Measurements from ENCODE around the gene ZBED3.

ZBED3 gene

DNA sequence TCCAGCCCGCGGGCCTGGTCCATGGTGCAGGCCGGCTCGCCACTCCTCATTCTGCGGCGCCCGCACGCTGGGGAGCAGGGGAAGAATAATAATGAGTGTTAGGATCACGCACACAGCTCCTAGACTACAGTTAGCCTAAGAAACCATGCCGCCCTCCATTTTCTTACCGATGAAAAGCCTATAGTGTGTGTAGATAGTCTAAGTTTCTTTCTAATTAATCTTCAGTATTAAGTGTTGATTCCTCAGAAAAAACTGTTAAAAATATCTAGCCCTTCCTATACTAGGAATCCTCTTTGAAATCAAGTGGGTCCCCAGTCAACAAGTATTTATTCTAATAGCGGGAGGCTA is 9.3 kb downstream of the ZBED3 start:
- no peak for DNase-seq (ENCODE audit: low read depth in 1 of 2, low spot score in 1 of 2)

DNA sequence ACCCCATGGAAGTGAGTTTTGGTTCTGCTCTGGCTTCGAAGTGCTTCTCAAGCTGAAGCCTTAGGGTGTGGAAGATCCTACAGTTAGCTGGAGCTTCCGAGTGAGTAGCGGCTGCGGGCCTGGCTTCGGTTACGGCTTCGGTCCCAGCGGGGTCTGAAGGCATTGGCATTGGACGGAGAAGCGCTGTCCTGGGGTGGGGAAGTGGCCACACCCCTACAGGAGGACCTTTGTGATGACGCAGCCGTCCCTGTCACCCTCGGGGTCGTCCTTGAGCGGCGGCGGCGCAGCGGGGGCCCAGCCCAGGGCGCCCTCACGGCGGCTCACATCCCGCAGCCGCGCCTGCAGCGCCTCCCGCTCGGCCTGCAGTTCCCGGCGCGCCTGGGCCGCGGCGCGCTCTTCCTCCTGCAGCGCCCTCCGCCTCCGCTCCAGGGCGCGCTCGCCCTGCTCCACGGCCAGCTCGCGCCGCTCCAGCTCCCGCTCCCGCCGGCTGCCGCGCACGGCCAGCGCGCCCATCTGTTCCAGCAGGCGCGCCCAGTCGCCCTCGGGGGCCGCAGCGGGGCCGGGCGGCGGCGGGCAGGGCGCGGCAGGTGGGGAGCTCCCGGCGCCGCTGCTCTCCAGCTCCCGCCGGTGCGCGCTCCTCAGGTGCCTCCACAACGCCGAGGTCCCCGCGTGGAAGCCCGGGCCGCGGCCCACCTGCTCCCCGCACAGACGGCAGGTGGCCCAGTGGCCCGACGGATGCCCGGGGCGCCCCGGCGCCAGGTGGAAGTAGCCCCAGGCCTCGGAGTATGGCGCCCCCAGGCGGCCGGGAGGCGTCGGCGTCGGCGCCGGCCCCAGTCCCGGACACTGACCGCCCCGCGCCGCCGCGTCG is 9.9 kb downstream of the ZBED3 start:
- peak in 1 of 2 donors; percentile 46 for DNase-seq (ENCODE audit: low read depth in 1 of 2, low spot score in 1 of 2)

- no peak for DNase-seq (ENCODE audit: low read depth in 1 of 2, low spot score in 1 of 2)
These were observed 12.3 kb downstream of the ZBED3 start for GRCh38 chr5:77074745-77075144.

GRCh38 chr5:77073667-77074066 is 13.4 kb downstream of the ZBED3 start:
- DNase-seq (ENCODE audit: low read depth in 1 of 2, low spot score in 1 of 2) = no peak

DNA sequence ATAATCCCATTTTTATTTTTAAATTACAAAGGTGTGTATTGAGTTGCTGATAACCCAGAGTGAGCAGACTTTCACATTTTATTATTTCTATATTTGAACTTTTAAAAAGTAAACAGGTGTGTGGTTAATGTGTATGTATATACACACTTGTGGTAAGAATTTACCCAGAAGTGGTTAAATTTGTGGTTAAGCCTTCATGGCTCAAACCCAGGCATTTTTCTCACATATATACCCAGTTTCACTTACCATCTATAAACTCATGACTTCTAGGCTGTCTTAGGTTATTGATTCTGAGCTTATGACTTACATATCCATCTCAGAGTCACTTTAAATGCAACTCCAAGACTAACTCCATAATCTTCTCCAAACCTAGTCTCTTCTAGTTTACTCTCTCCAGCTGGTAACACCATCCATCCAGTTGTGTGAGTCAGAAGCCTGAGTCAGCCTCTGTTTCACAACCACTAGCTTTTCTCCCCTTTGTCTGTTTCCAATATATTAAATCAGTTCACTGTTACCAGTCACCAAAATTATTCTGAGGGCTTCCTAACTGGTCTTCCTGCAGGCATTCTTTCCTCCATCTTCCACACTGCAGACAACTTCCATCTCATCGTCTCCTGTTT is 20.2 kb downstream of the ZBED3 start:
- no peak for DNase-seq (ENCODE audit: low read depth in 1 of 2, low spot score in 1 of 2)

DNA sequence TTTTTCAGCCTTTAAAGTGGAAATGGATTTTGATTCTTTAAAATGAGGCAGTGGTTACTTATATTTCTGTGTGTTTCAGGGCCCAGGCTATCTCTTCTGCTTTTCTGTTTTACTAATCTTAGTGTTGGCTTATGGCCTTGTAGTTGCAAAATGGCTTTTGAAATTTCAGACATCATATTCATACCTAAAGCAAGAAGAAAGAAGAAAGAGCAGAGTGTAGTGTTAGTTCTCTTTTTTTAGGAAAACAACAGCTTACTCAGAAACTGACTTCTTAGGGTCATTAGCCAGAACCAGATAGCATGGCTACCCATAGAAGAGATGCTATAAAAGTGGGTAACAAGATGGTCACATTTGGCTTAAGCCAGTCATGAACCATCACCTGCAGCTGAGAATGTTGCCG is 20.9 kb downstream of the ZBED3 start:
- no peak for DNase-seq (ENCODE audit: low read depth in 1 of 2, low spot score in 1 of 2)

DNA sequence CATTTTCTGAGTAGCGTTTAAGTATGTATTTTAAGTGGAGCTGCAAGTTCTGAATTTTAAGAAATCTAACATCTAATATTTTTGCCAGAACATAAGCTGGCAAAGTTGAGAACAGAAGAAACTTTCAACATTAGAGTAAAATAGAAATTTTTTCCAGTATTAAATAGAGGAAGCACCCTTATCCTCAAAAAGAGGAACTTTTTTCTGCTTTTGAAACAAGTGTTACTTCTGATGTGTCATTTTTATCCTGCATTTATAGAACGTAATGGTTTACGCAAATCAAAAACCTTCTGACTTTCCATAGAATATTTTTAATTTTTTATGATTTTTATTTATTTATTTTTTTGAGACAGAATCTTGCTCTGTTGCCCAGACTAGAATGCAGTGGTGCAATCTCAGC is 21.8 kb downstream of the ZBED3 start:
- no peak for DNase-seq (ENCODE audit: low read depth in 1 of 2, low spot score in 1 of 2)

DNA sequence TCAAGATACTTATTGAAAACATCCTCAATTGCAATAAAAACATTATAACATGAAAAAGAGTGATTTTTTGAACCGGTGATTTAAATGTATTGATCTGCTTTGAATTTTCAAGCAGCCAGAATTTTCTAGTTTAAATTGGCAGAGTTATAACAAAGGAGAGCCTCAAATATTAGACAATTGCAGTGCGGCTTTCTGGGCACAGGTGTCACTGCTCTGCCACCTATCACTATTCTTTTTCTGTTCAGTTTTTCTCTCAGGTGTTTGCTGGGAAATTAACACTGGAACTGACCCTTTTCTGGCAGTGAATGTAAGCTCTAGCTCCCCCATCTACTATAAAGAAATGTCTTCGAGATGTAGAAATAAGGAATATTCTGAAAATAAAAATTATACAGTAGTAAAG is 23.0 kb downstream of the ZBED3 start:
- no peak for DNase-seq (ENCODE audit: low read depth in 1 of 2, low spot score in 1 of 2)

DNA sequence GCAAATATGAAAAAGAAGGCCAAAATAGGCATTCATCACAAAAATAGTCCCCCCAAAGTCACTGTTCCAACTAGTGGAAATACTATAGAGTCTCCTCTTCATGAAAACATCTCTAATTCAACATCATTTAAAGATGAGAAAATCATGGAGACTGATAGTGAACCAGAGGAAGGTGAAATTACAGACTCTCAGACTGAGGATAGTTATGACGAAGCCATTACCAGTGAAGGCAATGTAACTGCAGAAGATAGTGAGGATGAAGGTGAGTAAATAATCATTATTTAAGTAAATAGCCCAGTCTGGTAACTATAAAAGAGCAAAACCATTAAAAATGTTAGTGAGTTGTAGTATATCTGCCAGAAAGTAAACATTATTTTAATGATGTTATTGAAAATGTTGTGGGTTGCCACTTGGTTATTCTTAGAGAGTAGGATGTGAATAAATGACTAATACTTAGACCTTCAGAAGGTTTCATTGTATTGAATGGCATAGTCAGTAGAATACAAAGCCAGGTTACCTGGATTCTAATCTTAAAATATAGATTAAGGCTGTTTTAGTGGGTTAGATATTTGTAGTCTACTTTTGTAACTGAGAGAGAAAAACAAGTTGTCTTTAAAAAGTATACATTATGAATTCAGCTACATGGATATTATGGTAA is 40.5 kb downstream of the ZBED3 start:
- no peak for DNase-seq (ENCODE audit: low read depth in 1 of 2, low spot score in 1 of 2)

DNA sequence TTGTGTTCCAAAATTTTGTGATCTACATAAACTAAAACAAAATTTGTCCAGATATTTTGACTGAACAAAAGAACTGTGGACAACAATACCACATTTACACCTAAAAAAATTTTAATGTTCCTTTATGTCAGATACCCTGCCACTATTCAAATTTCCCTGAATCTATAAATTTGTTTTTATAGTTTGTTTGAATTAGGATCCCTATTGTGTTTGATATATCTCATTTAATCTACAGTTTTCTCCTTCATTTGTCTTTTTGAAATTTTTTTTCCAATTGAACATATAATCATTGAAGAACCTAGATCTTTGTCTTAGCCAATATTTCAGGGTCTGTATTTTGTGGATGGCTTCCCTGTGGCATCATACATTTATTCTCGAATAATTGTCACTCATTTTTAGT is 51.1 kb downstream of the ZBED3 start:
- DNase-seq (ENCODE audit: low read depth in 1 of 2, low spot score in 1 of 2) = no peak

DNA sequence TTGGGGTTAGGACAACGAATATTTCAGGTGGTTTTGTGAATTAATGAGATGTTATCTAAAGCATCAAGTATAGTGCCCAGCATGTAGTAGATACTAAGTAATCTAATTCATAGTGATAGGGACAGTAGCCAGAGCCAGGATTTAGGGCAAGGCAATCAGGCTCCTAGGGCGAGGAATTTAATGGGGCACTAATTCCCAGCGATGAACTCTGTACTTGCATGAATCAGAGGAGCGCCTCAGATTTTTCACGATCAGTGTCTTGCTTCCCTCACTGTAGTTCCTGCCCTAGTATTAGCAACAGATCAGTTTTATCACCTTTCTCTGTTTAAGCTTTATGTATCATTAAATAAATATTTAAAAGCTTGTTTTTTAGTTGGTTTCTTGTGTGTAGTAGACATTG is 53.7 kb downstream of the ZBED3 start:
- DNase-seq (ENCODE audit: low read depth in 1 of 2, low spot score in 1 of 2) = no peak

- DNase-seq (ENCODE audit: low read depth in 1 of 2, low spot score in 1 of 2) = no peak
These were observed 54.5 kb downstream of the ZBED3 start for GRCh38 chr5:77032635-77033034.

DNA sequence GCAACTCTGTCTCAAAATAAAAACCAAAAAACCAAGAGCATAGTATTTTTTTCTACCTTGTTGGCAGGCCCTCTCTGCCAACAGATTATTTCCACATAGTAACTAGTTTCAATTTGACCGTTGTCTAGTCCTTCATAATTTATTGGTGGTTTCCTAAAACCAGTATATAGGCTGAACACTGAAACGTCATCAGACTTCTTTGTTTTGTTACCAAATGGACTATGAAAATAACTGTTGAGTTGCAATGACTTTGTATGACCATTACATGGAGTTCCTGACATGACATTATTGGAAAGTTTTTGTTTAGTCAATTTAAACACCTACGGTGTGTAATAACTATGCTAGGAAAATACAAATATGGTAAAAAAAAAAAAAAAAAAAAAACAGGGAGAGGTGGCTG is 55.2 kb downstream of the ZBED3 start:
- DNase-seq (ENCODE audit: low read depth in 1 of 2, low spot score in 1 of 2) = no peak

GRCh38 chr5:77030097-77031071 is 56.7 kb downstream of the ZBED3 start, which contains the start of gene AGGF1:
Gene AGGF1, plus strand, starts transcription at chr5:77030404. Its CDS starts 363 bp downstream, at chr5:77030767.
- peak; percentile 72 to 78 for DNase-seq (ENCODE audit: low read depth in 1 of 2, low spot score in 1 of 2)

GRCh38 chr5:77029376-77029885 is 57.7 kb downstream of the ZBED3 start:
- DNase-seq (ENCODE audit: low read depth in 1 of 2, low spot score in 1 of 2) = no peak

DNA sequence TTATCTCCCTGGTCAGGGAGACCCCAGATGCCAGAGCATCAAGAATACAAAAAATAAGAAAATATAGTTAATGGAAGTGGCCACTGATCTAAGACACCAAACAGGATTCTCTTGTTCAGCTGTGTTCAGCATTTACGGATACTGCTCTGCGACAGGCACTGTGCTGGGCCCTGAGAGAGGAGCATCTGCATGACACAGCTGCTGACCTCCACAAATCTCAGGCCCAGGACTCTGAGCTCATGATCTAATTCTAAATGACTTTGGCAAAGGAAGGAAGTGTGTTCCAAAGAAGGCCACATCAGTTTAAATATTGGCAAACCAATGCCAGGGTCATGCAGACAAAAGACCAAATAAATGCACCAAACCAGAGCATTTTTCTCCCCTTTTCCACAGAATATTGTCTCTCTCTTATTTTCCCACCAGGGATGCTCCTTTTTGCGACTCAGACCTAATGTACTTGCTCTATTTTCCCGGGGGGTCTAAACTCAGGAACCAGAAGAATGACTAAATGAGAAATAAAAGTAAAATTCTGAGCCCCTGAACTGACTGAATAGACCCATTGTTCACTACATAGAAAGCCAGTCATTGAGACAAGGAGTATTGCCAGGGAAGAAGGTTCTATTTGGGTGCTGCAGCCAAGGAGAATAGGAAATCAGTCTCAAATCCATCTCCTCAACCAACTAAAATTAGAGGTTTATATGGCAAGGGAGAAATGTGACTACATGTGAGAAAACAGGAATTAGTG is 58.3 kb downstream of the ZBED3 start:
- DNase-seq (ENCODE audit: low read depth in 1 of 2, low spot score in 1 of 2) = no peak

- no peak for DNase-seq (ENCODE audit: low read depth in 1 of 2, low spot score in 1 of 2)
These were observed 62.6 kb downstream of the ZBED3 start for GRCh38 chr5:77024490-77024889.

GRCh38 chr5:77022511-77023417 is 64.3 kb downstream of the ZBED3 start:
- DNase-seq (ENCODE audit: low read depth in 1 of 2, low spot score in 1 of 2) = no peak
